T-helper 1 cell treated with Interleukin-12 subunit alpha and Interleukin-12 subunit beta and Interleukin-4 antibody, amounts not matched to agents 30 μg/mL and 1 μg/mL, for 36 hours (primary cell): ENCODE measurements around the gene DIAPH1.
A peak's percentile ranks its signal among the peaks of the same experiment; 100 is the strongest.

Experiments
- H3K27ac Mint-ChIP-seq: one replicate; pipeline ENCODE4 v1.8.0; 2021; ENCODE audit warnings: mild to moderate bottlenecking, mixed read lengths
- H3K27me3 Mint-ChIP-seq: one replicate; pipeline ENCODE4 v1.8.0; 2021; ENCODE audit warnings: low read depth, mixed read lengths
- H3K36me3 Mint-ChIP-seq: one replicate; pipeline ENCODE4 v1.8.0; 2021; ENCODE audit warnings: low read depth, mixed read lengths
- H3K4me1 Mint-ChIP-seq: one replicate; pipeline ENCODE4 v1.8.0; 2021; ENCODE audit warnings: low read depth, mixed read lengths
- H3K4me3 Mint-ChIP-seq: one replicate; pipeline ENCODE4 v1.8.0; 2021; ENCODE audit warnings: mild to moderate bottlenecking, moderate library complexity, mixed read lengths
- H3K9me3 Mint-ChIP-seq: one replicate; pipeline ENCODE4 v1.8.0; 2021; ENCODE audit warnings: mixed read lengths

Gene DIAPH1

DNA sequence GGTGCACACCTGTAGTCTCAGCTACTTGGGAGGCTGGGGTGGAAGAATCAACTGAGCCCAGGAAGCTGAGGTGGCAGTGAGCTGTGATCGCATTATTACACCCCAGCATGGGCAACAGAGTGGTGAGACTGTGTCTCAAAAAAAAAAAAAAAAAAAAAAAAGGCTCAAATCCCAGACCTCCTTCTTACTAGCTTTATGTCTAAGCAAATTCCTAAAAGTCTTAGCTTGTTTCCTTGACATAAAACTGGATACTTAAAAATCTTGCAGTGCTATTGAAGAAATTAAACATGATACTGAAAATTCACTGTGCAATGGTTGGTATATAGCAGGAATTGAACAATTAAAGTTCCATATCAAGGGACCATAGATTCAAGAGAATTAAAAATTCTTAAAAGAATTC, 84.9 kb downstream of the DIAPH1 start:
- H3K4me3 Mint-ChIP-seq = no peak overlapping the region
- peaks cover 20% of the 10 kb centered on the region for H3K36me3 Mint-ChIP-seq
- no peak overlapping the region for H3K27ac Mint-ChIP-seq

GRCh38 chr5:141532726-141533125, 86.1 kb downstream of the DIAPH1 start:
- Mint-ChIP-seq H3K4me3 (no peak overlapping the region), H3K36me3 (peaks cover 30% of the 10 kb centered on the region), H3K27me3 (no peaks in the 10 kb centered on the region), H3K27ac (no peak overlapping the region), H3K9me3 (no peaks in the 10 kb centered on the region), H3K4me1 (no peaks in the 10 kb centered on the region)

More for the DNA sequence above, 84.9 kb downstream of the DIAPH1 start:
- Mint-ChIP-seq H3K27me3 (no peaks in the 10 kb centered on the region), H3K9me3 (no peaks in the 10 kb centered on the region), H3K4me1 (no peaks in the 10 kb centered on the region)

- Mint-ChIP-seq H3K27me3 (no peaks in the 10 kb centered on the region), H3K36me3 (peaks cover 43% of the 10 kb centered on the region), H3K27ac (no peak overlapping the region), H3K4me1 (peaks cover 3% of the 10 kb centered on the region), H3K9me3 (no peaks in the 10 kb centered on the region), H3K4me3 (no peak overlapping the region)
Measured at GRCh38 chr5:141529873-141530272, 88.9 kb downstream of the DIAPH1 start.

DNA sequence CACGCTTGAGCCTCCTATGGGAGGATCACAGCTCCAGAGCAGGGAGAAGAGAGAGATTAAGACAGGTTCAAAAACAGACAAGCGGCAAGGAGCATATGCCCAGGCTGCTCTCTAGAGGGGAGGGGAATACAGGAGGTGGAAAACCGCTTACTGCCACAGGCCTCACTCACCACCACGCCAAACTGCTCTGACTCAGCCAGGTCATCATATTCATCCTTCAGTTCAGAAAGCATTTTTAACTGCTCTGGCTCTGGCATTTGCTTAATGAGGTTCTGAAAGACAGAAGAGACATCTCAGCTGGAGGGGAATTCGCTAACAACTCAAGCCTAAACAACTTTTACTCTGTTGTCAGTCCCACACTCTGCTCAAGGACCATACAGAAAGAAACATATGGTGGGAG, 89.8 kb downstream of the DIAPH1 start:
- Mint-ChIP-seq H3K27ac (peak overlapping the region; percentile 5), H3K9me3 (no peaks in the 10 kb centered on the region), H3K4me3 (no peak overlapping the region), H3K27me3 (no peaks in the 10 kb centered on the region), H3K4me1 (peaks cover 5% of the 10 kb centered on the region), H3K36me3 (peaks cover 40% of the 10 kb centered on the region)

DNA sequence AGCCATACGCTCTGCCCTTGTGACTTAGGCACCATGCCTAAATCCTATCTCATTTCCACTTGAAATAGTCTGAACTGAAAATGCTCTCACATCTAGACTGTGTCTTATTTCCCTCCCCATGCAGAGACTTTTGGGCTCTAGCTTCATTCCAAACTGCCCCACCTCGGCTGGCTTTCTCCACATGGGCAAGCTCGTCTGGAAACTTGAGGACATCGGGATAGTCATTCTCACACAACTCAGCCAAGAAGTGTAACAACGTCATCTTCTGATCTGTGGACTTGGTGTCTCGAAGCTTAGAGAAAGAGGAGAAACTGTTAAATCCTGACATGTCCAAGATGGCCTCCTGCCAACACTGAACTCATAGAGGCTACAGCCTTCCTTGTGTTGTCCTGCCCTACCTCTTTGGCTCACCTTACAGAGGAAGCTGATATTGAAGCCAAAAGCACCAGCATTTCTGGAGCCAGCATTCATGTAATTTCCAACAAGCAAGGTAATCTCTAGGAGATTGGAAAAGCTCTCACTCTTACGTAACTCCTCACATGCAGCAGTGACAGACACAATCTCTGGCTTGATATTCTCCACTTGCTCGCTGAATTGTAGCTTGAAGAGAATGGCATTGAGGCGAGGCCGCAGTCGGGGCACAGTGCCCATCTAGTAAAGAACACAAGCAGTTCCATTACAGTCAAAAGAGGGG, 90.4 kb downstream of the DIAPH1 start:
- Mint-ChIP-seq H3K9me3 (no peaks in the 10 kb centered on the region), H3K27ac (peak overlapping the region; percentile 5), H3K4me1 (peaks cover 5% of the 10 kb centered on the region), H3K36me3 (peaks cover 43% of the 10 kb centered on the region), H3K4me3 (no peak overlapping the region), H3K27me3 (no peaks in the 10 kb centered on the region)

GRCh38 chr5:141527426-141527825, 91.4 kb downstream of the DIAPH1 start:
- H3K4me3 Mint-ChIP-seq = no peak overlapping the region
- H3K4me1 Mint-ChIP-seq = peaks cover 10% of the 10 kb centered on the region
- peaks cover 46% of the 10 kb centered on the region for H3K36me3 Mint-ChIP-seq
- no peaks in the 10 kb centered on the region for H3K27me3 Mint-ChIP-seq
- no peak overlapping the region for H3K27ac Mint-ChIP-seq
- H3K9me3 Mint-ChIP-seq = no peaks in the 10 kb centered on the region

DNA sequence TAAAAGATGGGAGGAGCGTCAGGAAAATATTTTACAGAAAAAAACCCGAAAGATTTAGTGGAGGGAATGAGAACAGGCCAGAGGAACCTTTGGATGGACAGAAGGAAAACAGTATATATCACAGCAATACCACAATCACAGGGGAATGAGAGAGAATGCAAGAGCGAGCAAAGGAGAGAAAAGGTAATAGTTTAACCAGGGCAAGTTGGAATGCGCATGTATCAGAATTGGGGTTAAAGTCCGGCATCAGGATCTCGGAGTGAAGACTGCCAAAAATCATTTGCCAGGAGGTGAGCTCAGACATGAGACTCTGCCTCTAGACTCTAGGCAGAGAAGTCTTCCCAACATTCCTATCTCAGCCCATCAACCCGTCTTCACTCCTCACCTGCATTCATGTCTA, 93.1 kb downstream of the DIAPH1 start:
- H3K9me3 Mint-ChIP-seq = no peaks in the 10 kb centered on the region
- H3K27me3 Mint-ChIP-seq = no peaks in the 10 kb centered on the region
- H3K4me3 Mint-ChIP-seq = no peak overlapping the region
- no peak overlapping the region for H3K27ac Mint-ChIP-seq
- peaks cover 23% of the 10 kb centered on the region for H3K4me1 Mint-ChIP-seq
- H3K36me3 Mint-ChIP-seq = peaks cover 58% of the 10 kb centered on the region

DNA sequence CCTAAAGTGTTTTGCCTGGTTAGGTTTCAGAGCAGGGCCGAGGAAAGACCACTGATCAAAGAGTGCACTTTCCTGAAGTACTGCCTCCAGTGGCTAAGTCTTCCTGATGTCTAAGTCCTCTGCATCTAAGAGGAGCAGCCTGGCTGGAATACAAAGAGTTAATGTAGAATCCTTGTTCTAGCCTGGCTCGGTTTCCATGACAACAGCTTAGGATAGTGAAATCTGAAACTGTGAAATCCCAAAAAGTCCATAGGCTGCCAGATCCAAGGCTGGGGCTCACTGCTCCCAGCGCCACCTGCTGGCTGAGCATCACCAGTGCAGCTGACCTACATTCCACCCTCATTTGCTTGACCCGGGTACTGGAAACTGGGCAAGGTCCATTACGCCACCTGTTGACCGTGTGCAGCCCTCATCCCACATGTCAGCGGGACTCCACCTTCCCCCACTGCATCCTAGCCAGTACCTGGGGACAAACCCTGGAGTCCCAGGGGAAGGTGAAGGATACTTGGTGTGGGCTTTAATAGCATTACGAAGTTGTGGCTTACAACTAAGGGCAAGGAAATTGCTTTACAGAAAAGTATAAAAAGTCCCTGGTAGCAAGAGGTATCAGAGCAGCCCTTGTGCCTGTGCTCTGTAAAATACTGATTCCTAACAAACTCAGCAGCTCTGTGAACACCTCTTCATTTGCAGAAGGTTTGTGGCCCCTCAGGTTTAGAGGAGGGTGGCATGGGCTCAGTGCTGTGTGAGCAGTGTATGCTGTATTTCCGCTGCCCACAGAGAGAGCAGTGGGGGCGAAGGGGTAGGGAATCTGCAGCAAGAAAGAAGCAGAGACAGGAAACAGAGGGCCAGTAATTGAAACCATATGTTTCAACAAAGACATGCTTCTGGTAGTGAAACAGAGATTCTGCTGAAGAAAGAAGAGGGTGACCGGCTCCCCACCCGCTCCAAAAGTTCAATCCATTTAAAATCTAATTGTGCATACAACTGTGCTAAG, 93.9 kb downstream of the DIAPH1 start:
- Mint-ChIP-seq H3K9me3 (no peaks in the 10 kb centered on the region), H3K27ac (no peak overlapping the region), H3K4me3 (no peak overlapping the region), H3K36me3 (peaks cover 66% of the 10 kb centered on the region), H3K27me3 (no peaks in the 10 kb centered on the region), H3K4me1 (peaks cover 23% of the 10 kb centered on the region)

GRCh38 chr5:141523991-141524390, 94.8 kb downstream of the DIAPH1 start:
- H3K27me3 Mint-ChIP-seq = no peaks in the 10 kb centered on the region
- H3K27ac Mint-ChIP-seq = no peak overlapping the region
- peaks cover 23% of the 10 kb centered on the region for H3K4me1 Mint-ChIP-seq
- H3K4me3 Mint-ChIP-seq = no peak overlapping the region
- H3K36me3 Mint-ChIP-seq = peaks cover 71% of the 10 kb centered on the region
- H3K9me3 Mint-ChIP-seq = no peaks in the 10 kb centered on the region

DNA sequence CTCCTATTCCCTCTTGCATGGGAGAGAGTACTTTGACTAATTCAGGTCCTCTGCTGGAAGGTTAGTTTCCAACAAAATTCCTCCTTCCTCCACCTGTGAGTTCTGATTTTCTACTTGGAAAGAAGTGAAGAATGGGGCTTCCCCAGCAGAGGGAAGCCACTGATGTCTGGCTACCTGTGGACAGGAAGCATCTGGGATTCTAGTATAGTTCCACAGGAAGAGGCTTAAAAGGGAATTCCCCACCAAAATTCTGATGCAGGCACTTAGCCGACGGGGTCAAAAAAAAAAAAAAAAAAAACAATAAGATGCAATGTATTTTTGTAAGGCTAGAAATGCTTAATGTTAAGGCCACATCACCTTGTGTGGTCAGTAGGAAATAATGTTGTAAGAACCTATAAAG, 96.5 kb downstream of the DIAPH1 start:
- Mint-ChIP-seq H3K4me1 (peaks cover 23% of the 10 kb centered on the region), H3K36me3 (peaks cover 67% of the 10 kb centered on the region), H3K4me3 (no peak overlapping the region), H3K27ac (no peak overlapping the region), H3K27me3 (no peaks in the 10 kb centered on the region), H3K9me3 (no peaks in the 10 kb centered on the region)

GRCh38 chr5:141521244-141521781, 97.5 kb downstream of the DIAPH1 start:
- no peak overlapping the region for H3K27ac Mint-ChIP-seq
- H3K4me3 Mint-ChIP-seq = no peak overlapping the region
- peaks cover 25% of the 10 kb centered on the region for H3K4me1 Mint-ChIP-seq
- H3K36me3 Mint-ChIP-seq = peaks cover 70% of the 10 kb centered on the region
- no peaks in the 10 kb centered on the region for H3K27me3 Mint-ChIP-seq
- H3K9me3 Mint-ChIP-seq = no peaks in the 10 kb centered on the region

DNA sequence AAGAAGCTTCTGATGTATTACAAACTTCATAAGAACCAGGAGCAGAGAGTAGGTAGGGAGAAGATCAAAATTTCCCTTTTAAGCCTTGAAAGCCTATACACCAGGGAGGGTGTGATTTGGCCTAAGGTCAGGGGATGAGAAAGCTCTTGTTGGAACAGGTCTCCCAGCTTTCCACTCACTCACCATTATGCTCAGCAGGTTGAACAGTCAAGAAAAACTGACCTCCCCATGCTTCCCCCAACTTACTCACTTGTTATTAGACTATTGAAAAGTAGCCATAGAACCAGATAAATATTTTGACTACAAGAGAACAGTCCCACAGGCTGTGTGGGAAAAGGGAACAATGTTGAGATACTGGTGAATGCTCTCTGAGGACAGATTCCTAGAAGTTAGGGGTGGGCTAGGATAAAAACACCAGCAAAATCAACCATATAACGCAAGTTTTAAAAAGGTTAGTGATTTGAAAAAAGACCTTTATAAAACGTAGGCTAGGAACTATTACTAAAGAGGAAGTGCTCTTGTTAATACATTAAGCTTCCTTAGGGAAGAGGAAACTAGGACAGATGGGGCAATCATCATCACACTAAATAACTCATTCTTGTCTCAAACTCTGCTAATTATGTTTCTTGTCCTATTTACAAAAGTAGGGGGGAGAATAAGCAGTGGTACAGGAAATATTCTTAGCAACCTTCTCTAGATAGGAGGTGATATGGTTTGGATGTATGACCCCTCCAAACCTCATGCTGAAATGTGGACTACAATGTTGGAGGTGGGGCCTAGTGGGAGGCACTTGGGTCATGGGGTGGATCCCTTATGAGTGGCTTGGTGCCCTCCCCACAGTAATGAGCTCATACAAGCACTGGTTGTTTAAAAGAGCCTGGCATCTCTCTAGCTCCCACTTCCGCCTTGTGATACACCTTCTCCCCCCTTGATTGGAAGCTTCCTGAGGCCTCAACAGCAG, 98.9 kb downstream of the DIAPH1 start:
- Mint-ChIP-seq H3K27ac (no peak overlapping the region), H3K27me3 (no peaks in the 10 kb centered on the region), H3K4me1 (peaks cover 27% of the 10 kb centered on the region), H3K36me3 (peaks cover 65% of the 10 kb centered on the region), H3K9me3 (no peaks in the 10 kb centered on the region), H3K4me3 (no peak overlapping the region)

DNA sequence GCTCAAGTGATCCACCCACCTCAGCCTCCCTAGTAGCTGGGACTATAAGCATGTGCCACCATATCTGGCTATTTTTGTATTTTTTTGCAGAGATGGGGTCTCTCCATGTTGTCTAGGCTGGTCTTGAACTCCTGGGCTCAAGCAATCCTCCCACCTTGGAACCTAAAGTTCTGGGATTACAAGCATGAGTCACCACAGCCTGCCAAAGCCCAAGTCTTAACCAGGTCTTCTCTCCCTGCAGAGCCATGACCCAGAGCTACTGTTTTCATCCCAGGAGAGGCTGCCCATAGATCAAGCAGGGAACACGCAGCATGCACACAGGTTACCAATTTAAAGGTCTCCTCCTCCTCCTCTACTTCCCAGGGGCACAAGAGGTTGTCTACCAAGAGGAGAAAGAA, 100.2 kb downstream of the DIAPH1 start:
- H3K36me3 Mint-ChIP-seq = peaks cover 59% of the 10 kb centered on the region
- H3K4me1 Mint-ChIP-seq = peaks cover 35% of the 10 kb centered on the region

More for the DNA sequence above, 100.2 kb downstream of the DIAPH1 start:
- H3K9me3 Mint-ChIP-seq = no peaks in the 10 kb centered on the region
- no peaks in the 10 kb centered on the region for H3K27me3 Mint-ChIP-seq
- H3K27ac Mint-ChIP-seq = no peak overlapping the region
- H3K4me3 Mint-ChIP-seq = no peak overlapping the region
